Medulla oblongata (tissue), 1 donor: ENCODE data around the gene ZNF83.
"Not testable (repeated sequence)": the region's sequence is repeated elsewhere in the genome, so short reads cannot be mapped to it uniquely, and the experiment has no call there.

Source experiments
- DNase-seq: peaks from one replicate; pipeline ENCODE4 v3.0.0-alpha.2; 2015; ENCODE audit errors: extremely low spot score

The ZNF83 gene

GRCh38 chr19:52569638-52569999 is 68.5 kb downstream of the ZNF83 start:
- not testable (repeated sequence) for DNase-seq

GRCh38 chr19:52567921-52568320 is 70.2 kb downstream of the ZNF83 start:
- DNase-seq: no peak

GRCh38 chr19:52566588-52566987 is 71.6 kb downstream of the ZNF83 start:
- no peak for DNase-seq

GRCh38 chr19:52566121-52566520 is 72.0 kb downstream of the ZNF83 start:
- no peak for DNase-seq
